IPS DF 6.9 (cell line): ENCODE results near the gene TRIM67.

Source experiments
- DNase-seq: peaks from one replicate; pipeline ENCODE4 v3.0.0-alpha.2; 2013; ENCODE audit warnings: low read depth, low spot score
- H3K27ac ChIP-seq: one replicate; pipeline ENCODE4 v1.5.1; 2013; ENCODE audit warnings: low read length, control low read depth
- H3K27me3 ChIP-seq: 2 replicates; pipeline ENCODE4 v1.6.1; 2013; ENCODE audit warnings: mild to moderate bottlenecking, low read length; ENCODE audit not compliant: control insufficient read depth, insufficient read depth
- H3K36me3 ChIP-seq: 2 replicates; pipeline ENCODE4 v1.6.1; 2013; ENCODE audit warnings: low read length; ENCODE audit not compliant: control insufficient read depth, insufficient read depth
- H3K4me1 ChIP-seq: 2 replicates; pipeline ENCODE4 v1.6.1; 2013; ENCODE audit warnings: low read length; ENCODE audit not compliant: control insufficient read depth, insufficient read depth
- H3K4me3 ChIP-seq: 2 replicates; pipeline ENCODE4 v1.5.1; 2013; ENCODE audit warnings: mild to moderate bottlenecking, low read length
- H3K9me3 ChIP-seq: 2 replicates; pipeline ENCODE4 v1.6.1; 2013; ENCODE audit warnings: low read length, inconsistent platforms; ENCODE audit not compliant: control insufficient read depth, insufficient read depth
- WGBS: extraction: QIAGEN DNeasy Blood & Tissue Kit; methylation state at CpG from one replicate; pipeline ENCODE4 v1.1.7; 2013; ENCODE audit warnings: mixed read lengths, missing lambda C conversion rate; ENCODE audit not compliant: insufficient read length, insufficient coverage; 5-methylcytosine and 5-hydroxymethylcytosine counted together

The TRIM67 gene

GRCh38 chr1:231241750-231242149, 79.9 kb downstream of the TRIM67 start:
- H3K4me3 ChIP-seq: peak overlapping the region; percentile 63
- H3K4me1 ChIP-seq: no peaks in the 10 kb centered on the region
- no peaks in the 10 kb centered on the region for H3K27me3 ChIP-seq
- no peak overlapping the region for H3K27ac ChIP-seq
- no peaks in the 10 kb centered on the region; the same call in 1 of the 2 replicates for H3K36me3 ChIP-seq
- no CpG with 5 or more reads among the region's 10 CpGs for WGBS
- no peak for DNase-seq
- H3K9me3 ChIP-seq: no peaks in the 10 kb centered on the region

- Histone ChIP-seq H3K27ac (no peak overlapping the region), H3K27me3 (no peaks in the 10 kb centered on the region), H3K36me3 (no peaks in the 10 kb centered on the region), H3K4me3 (no peak overlapping the region), H3K9me3 (no peaks in the 10 kb centered on the region), H3K4me1 (no peaks in the 10 kb centered on the region)
- WGBS: no CpG with 5 or more reads among the region's 5 CpGs
- DNase-seq: no peak
Measured at GRCh38 chr1:231242516-231243198, 80.8 kb downstream of the TRIM67 start.

DNA sequence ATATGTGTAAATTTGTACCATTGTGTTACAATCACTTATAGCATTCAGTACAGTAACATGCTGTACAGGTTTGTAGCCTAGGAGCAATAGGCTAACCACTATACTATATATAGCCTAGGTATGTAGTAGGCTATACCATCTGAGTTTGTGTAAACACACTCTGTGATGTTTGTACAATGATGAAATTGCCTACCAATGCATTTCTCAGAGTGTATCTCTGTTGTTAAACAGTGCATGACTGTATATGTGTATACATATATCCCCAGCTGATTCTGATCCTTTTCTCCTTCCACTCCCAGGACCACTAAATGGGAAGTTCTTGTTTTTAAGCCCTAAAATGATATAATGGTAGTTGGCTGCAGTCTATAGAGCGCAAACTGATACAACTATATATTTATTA, 86.9 kb downstream of the TRIM67 start:
- Histone ChIP-seq H3K4me1 (no peaks in the 10 kb centered on the region), H3K27me3 (no peaks in the 10 kb centered on the region), H3K36me3 (no peaks in the 10 kb centered on the region), H3K4me3 (no peak overlapping the region), H3K27ac (no peak overlapping the region), H3K9me3 (no peaks in the 10 kb centered on the region)
- no CpG with 5 or more reads among the region's 1 CpG for WGBS
- DNase-seq: no peak

DNA sequence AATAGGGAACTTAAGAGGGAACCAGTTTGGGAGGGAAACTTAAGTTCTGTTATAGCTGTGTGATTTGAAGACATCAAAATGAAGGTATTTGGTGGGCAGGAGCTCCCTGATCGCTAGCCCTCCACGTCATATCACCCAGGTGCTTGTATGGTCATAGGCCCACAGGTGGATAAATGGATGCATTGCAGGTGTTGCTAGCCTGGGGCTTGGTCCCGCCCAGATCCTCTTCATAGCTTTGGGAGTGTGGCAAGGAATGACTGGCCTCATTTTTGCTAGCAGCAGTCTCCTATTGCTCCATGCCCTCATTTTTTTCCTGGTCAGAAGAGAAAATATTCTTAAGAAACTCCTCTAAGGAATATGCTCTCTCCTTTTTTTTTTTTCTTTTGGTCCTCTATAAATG, 90.5 kb downstream of the TRIM67 start:
- no peak for DNase-seq
- Histone ChIP-seq H3K9me3 (no peaks in the 10 kb centered on the region), H3K4me3 (no peak overlapping the region), H3K4me1 (no peaks in the 10 kb centered on the region), H3K27ac (no peak overlapping the region), H3K36me3 (peaks cover 2% of the 10 kb centered on the region; the same call in 1 of the 2 replicates), H3K27me3 (no peaks in the 10 kb centered on the region)
- no CpG with 5 or more reads among the region's 3 CpGs for WGBS

GRCh38 chr1:231260351-231260750, 98.5 kb downstream of the TRIM67 start:
- Histone ChIP-seq H3K9me3 (no peaks in the 10 kb centered on the region), H3K36me3 (peaks cover 2% of the 10 kb centered on the region; the same call in 1 of the 2 replicates), H3K4me1 (no peaks in the 10 kb centered on the region), H3K27me3 (no peaks in the 10 kb centered on the region), H3K27ac (no peak overlapping the region), H3K4me3 (no peak overlapping the region)
- WGBS: no CpG with 5 or more reads among the region's 4 CpGs
- DNase-seq: no peak

- no peaks in the 10 kb centered on the region for H3K27me3 ChIP-seq
- H3K4me3 ChIP-seq: no peak overlapping the region
- WGBS: no CpG with 5 or more reads among the region's 1 CpG
- no peaks in the 10 kb centered on the region for H3K4me1 ChIP-seq
- no peaks in the 10 kb centered on the region for H3K9me3 ChIP-seq
- no peak for DNase-seq
- H3K36me3 ChIP-seq: no peaks in the 10 kb centered on the region
- H3K27ac ChIP-seq: no peak overlapping the region
Measured at GRCh38 chr1:231264642-231265041, 102.8 kb downstream of the TRIM67 start.

- WGBS: no CpG with 5 or more reads among the region's 3 CpGs
- DNase-seq: no peak
- no peaks in the 10 kb centered on the region for H3K27me3 ChIP-seq
- H3K4me1 ChIP-seq: no peaks in the 10 kb centered on the region
- no peak overlapping the region for H3K4me3 ChIP-seq
- H3K36me3 ChIP-seq: no peaks in the 10 kb centered on the region
- H3K9me3 ChIP-seq: no peaks in the 10 kb centered on the region
- no peak overlapping the region for H3K27ac ChIP-seq
Measured at GRCh38 chr1:231265379-231265778, 103.5 kb downstream of the TRIM67 start.

DNA sequence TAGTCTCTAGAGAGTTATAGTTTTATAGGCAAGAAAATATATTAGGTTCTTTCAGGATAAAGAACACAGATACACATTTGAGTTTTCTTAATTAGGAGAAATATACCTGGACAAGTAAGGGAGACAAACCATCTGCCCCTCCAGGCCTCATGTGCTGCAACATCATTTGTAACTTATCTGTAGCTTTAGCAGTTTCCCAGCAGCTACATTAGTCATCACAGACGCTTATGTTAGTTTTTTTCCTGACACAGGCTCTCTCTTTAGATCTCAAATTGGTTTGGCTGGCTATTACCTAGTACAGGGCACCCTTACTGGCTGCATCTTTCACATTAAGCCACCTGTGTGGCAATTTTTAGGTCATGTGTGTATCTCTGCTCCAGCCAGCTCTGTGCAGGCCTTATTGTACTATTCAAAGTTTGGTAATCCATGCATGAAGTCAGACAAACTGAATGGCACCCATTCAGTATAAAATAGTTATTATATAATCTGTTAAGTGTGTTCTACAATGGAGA, 105.0 kb downstream of the TRIM67 start:
- no CpG with 5 or more reads among the region's 1 CpG for WGBS
- Histone ChIP-seq H3K9me3 (no peaks in the 10 kb centered on the region), H3K27ac (no peak overlapping the region), H3K36me3 (peaks cover 4% of the 10 kb centered on the region; the same call in 1 of the 2 replicates), H3K4me1 (no peaks in the 10 kb centered on the region), H3K27me3 (no peaks in the 10 kb centered on the region), H3K4me3 (no peak overlapping the region)
- DNase-seq: no peak
